A549 (cell line): ENCODE data around the gene STAT5B.

Experiments
- CEBPB ChIP-seq, 2 experiments: fragments of >200 bp in 1 of 2; sonication (Bioruptor Twin) in 1 of 2; formaldehyde crosslinking in 1 of 2; IDR thresholded peaks; 2 replicates each; pipeline ENCODE4 v1.6.1; 2012 to 2016
- CTCF ChIP-seq: fragments of >200 bp; sonication (Bioruptor Twin); formaldehyde crosslinking; IDR thresholded peaks from 3 replicates; pipeline ENCODE4 v1.5.1; 2016
- MAFK ChIP-seq: fragments of 450-650 bp; IDR thresholded peaks from 2 replicates; pipeline ENCODE4 v1.6.1; 2014; ENCODE audit not compliant: partially characterized antibody
- MAX ChIP-seq: IDR thresholded peaks from 2 replicates; pipeline ENCODE4 v1.6.1; 2012
- NFE2L2 ChIP-seq: fragments of 150-350 bp; conservative IDR thresholded peaks from 2 replicates; pipeline ENCODE4 v1.6.1; 2014; ENCODE audit warnings: low read length
- NR3C1 ChIP-seq: fragments of >200 bp; sonication (Bioruptor Twin); formaldehyde crosslinking; IDR thresholded peaks from 3 replicates; pipeline ENCODE4 v1.6.1; 2017
- PBX3 ChIP-seq: IDR thresholded peaks from 2 replicates; pipeline ENCODE4 v1.6.1; 2012
- POLR2A ChIP-seq: IDR thresholded peaks from 2 replicates; pipeline ENCODE4 v1.6.1; 2012; ENCODE audit warnings: mild to moderate bottlenecking, low read length
- POLR2AphosphoS2 ChIP-seq: conservative IDR thresholded peaks from 2 replicates; pipeline ENCODE4 v1.6.1; 2012; ENCODE audit warnings: low read length, improper control_type of control experiment, inconsistent platforms

- TF ChIP-seq PBX3 (no peak), CTCF (no peak), MAX (no peak), CEBPB (IDR thresholded peaks at IDR 0.05) (no peak), MAFK (no peak), NFE2L2 (no peak), NR3C1 (no peak), POLR2A (no peak), POLR2AphosphoS2 (no peak)
These were observed 112.3 kb downstream of the STAT5B start for GRCh38 chr17:42163696-42164407.
